Dendritic cell treated with granulocyte-macrophage colony-stimulating factor and Interleukin-4, amounts not matched to agents 40 ng/mL and 50 ng/mL, for 4 days (primary cell): ENCODE measurements around the gene PIGH.
A peak's percentile ranks its signal among the peaks of the same experiment; 100 is the strongest.

Source experiments
- H3K27ac Mint-ChIP-seq: one replicate; pipeline ENCODE4 v1.8.0; 2022; ENCODE audit warnings: mild to moderate bottlenecking, mixed read lengths
- H3K27me3 Mint-ChIP-seq: one replicate; pipeline ENCODE4 v1.8.0; 2022; ENCODE audit warnings: mild to moderate bottlenecking, mixed read lengths
- H3K36me3 Mint-ChIP-seq: one replicate; pipeline ENCODE4 v1.8.0; 2022; ENCODE audit warnings: low read depth, mixed read lengths
- H3K4me1 Mint-ChIP-seq: one replicate; pipeline ENCODE4 v1.8.0; 2022; ENCODE audit warnings: low read depth, mixed read lengths
- H3K4me3 Mint-ChIP-seq: one replicate; pipeline ENCODE4 v1.8.0; 2022; ENCODE audit warnings: mild to moderate bottlenecking, moderate library complexity, mixed read lengths
- H3K9me3 Mint-ChIP-seq: one replicate; pipeline ENCODE4 v1.8.0; 2022; ENCODE audit warnings: mixed read lengths
- intact Hi-C: fragments of 100-400 bp; cut with micrococcal nuclease; formaldehyde crosslinking; loops from one replicate; pipeline ENCODE4 v1.15.0; 2022

The PIGH gene

DNA sequence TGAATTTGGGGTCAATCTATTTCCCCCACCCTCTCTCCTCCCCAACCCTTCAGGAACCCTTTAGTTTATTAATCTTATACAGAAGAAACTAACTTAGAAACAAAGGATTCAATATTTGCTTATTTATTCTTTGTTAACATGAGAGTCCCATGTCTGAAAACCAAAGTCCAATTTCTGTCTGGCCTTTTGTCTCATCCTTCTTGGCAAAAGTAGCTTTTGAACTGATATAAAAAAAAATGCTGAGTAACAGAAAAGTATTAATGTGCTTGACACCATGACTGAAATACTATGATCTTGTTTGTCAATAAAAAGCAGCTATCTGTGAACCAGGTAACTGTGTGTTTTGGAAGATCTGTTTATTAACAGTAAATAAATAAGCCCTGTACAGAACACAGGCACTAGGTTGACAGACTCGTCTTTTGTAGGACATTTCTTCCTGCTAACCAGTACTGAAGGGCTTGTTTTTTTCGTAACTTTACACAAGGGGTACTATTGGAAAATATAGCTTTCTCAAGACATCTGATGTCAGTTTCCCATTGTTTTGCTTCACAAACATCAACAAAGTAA, 10.8 kb downstream of the PIGH start:
- intact Hi-C loops = no loop called here
- H3K27me3 Mint-ChIP-seq = no peaks in the 10 kb centered on the region
- H3K36me3 Mint-ChIP-seq = peaks cover 52% of the 10 kb centered on the region
- H3K4me3 Mint-ChIP-seq = no peak overlapping the region
- peaks cover 22% of the 10 kb centered on the region for H3K4me1 Mint-ChIP-seq
- no peak overlapping the region for H3K27ac Mint-ChIP-seq
- H3K9me3 Mint-ChIP-seq = no peaks in the 10 kb centered on the region

DNA sequence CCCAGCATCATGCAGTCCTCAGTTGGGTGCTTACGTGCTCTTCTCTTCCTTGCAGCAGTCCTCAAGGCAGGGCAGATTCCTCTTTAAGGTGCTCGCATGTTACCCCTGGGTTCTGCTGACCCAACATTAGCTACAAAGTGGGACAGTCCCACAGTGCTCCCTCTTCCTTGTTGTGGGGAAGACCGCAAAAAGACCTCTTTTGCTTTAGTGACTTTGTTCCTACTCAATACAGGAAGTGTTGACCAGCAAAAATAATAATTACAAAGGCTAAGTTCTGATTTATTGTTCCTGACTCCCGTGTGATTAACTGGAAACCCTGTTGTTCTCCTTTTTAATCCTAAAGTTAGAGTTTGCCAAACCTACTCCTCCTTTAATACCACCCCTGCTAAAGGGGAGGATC, 13.7 kb downstream of the PIGH start:
- H3K4me1 Mint-ChIP-seq = peaks cover 28% of the 10 kb centered on the region
- intact Hi-C loops = no loop called here
- no peaks in the 10 kb centered on the region for H3K9me3 Mint-ChIP-seq
- H3K27ac Mint-ChIP-seq = peak overlapping the region; percentile 81
- H3K4me3 Mint-ChIP-seq = no peak overlapping the region
- H3K27me3 Mint-ChIP-seq = no peaks in the 10 kb centered on the region
- peaks cover 23% of the 10 kb centered on the region for H3K36me3 Mint-ChIP-seq

DNA sequence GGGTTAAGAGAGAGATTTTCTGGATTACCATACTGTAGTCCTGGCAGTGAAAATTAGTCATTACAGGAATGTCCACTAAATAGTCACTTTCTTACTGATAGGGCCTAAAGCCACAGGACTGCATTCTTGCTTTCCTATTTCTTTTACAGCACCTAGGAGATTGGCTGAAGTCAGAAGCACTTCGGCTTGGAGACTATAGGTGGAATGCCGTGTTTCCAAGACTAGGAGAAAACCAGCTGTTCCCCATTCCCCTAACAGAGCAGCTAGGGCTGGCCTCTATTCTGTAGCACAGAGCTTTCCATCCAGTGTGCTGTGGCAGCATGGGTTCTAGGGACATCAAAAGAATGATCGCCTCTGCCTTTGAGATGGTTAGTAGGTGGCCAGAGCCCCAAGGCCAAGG, 15.1 kb downstream of the PIGH start:
- H3K9me3 Mint-ChIP-seq = no peaks in the 10 kb centered on the region
- peaks cover 14% of the 10 kb centered on the region for H3K36me3 Mint-ChIP-seq
- peaks cover 36% of the 10 kb centered on the region for H3K4me1 Mint-ChIP-seq

DNA sequence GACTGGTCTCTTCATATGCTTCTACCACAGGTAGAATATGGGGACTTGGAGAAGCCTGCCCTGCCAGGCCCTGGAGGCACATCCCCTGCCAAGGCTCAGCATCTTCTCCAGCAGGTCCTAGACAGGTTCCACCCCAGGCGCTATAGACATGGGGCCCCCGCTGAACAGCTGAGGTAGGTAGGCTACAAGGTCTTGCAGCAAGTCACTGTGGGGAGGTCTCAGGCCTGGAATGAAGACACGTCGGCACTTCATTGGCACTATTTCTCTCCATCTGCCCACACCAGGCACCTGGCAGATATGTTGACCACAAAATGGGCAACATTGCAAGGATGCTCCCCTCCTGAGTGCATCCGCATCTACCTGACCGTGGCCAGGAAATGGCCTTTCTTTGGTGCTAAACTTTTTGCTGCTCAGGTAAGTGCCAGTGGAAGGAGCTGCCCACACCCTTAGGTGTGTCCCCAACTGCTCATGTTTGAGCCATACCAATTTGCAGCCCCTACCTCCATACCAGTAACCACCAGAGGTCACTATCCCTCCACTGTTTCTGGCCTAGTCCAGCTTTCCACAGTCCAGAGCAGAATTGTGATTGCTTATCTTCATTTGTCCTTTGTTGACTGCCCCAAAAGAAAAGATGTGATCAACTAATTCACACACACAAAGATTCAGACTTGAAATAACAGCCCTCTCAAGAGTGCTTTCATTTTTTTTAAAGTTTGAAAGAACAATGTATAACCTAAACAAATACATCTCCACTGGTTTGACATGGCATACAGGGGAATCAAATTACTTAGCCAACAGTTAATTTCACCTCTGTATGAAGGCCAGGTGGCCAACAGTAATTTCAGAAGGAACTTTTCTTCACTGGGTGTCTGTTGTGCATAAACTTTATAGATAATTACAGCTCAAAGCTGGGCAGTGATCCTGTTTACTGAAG, 16.1 kb downstream of the PIGH start:
- Mint-ChIP-seq H3K27ac (no peak overlapping the region), H3K4me3 (no peak overlapping the region), H3K27me3 (peaks cover 4% of the 10 kb centered on the region), H3K36me3 (peaks cover 9% of the 10 kb centered on the region), H3K9me3 (no peaks in the 10 kb centered on the region), H3K4me1 (peaks cover 36% of the 10 kb centered on the region)
- intact Hi-C loops = loop anchor here (1.0 to 5.0 kb wide), 3 partner anchors 33 to 120 kb away; partner anchors contain the start of gene ARG2

More for the DNA sequence above, 15.1 kb downstream of the PIGH start:
- Mint-ChIP-seq H3K27ac (no peak overlapping the region), H3K4me3 (no peak overlapping the region), H3K27me3 (peaks cover 2% of the 10 kb centered on the region)
- intact Hi-C loops = loop anchor here (1.0 to 5.0 kb wide), 3 partner anchors 32 to 119 kb away; partner anchors contain the start of gene ARG2

DNA sequence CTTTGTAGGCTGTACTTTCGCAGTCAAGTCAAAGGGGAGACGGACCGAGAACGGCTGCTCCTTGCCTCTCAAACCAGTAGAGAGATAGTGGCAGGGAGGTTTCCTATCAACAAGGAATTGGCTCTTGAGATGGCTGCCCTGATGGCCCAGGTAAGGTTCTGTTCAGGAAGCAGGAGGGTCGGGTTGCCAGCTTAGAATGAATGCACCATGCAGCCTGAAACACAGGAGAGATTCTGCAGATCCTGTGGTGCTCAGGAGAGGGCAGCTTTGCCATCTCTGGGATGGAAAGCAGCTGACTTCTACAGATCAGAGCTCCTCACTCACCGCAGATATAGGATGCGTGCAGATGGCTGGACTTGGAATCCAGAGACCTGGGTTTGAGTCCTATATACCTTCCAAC, 18.0 kb downstream of the PIGH start:
- intact Hi-C loops = loop anchor here (5.0 kb wide), 1 partner anchor 35 kb away; the partner anchor contains the start of gene ARG2
- Mint-ChIP-seq H3K9me3 (no peaks in the 10 kb centered on the region), H3K4me1 (peaks cover 32% of the 10 kb centered on the region), H3K27ac (no peak overlapping the region), H3K36me3 (no peaks in the 10 kb centered on the region), H3K27me3 (peaks cover 17% of the 10 kb centered on the region), H3K4me3 (no peak overlapping the region)

DNA sequence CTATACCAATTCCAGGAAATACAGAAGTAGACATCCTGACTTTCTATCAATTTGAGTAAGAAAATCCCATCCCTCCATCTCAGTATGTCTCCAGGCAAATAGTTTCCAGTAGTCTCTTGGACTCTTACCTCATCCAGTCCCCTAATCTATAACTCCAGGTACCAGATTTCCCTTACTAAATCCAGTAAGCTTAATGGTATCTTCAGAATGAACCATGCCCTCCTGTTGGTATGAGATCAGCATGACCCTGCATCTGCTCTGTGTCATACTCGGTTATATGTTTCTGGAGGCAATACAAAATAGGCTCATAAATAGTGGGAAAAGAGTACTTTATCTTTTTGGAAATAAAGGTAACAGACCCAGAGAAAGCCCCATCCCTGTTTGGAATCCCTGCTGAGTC, 18.4 kb downstream of the PIGH start:
- Mint-ChIP-seq H3K4me3 (no peak overlapping the region), H3K4me1 (peaks cover 29% of the 10 kb centered on the region), H3K27ac (no peak overlapping the region), H3K27me3 (peaks cover 17% of the 10 kb centered on the region), H3K9me3 (no peaks in the 10 kb centered on the region), H3K36me3 (no peaks in the 10 kb centered on the region)
- intact Hi-C loops = loop anchor here (5.0 kb wide), 1 partner anchor 36 kb away; the partner anchor contains the start of gene ARG2

DNA sequence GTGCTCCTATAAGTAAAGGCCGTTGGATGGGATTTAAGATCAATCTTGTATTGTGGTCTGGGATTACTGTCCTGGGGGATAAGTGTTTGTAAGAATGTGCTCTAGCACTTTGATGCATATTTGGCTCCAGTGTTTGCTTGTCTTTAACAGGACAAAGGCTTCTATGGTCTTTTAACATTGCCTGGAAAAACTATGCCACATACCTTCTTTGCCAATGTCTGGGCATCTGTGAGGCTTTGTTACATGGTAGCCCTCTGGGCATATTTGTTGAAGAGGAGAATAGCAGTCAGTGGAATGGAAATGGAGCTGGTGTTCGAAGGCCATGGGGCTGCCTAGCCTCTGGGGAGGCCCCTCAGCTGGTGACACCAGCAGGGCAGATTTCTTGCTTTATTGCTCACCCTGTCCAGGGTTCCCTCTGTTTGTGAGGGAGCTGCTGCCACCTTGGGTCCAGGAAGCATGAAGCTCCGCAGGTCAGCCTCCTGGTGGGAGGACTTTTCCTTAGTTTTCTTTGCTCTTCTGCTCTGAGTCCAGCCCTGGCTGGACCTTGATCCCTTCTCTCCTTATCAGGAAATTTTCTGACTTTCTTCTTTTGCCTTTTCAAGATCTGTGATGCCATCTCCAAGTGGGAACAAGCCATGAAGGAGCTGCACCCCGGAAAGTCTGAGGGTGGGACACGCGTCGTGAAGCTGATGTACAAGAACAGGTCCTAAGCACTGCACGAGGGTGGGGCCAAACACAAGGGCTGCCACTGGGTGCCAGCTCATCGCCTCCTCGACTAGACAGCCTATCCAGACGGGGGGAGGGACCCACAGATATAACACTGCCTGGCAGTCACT, 19.5 kb downstream of the PIGH start:
- H3K4me1 Mint-ChIP-seq = peaks cover 29% of the 10 kb centered on the region
- peaks cover 17% of the 10 kb centered on the region for H3K27me3 Mint-ChIP-seq
- no peaks in the 10 kb centered on the region for H3K36me3 Mint-ChIP-seq
- no peak overlapping the region for H3K27ac Mint-ChIP-seq
- intact Hi-C loops = loop anchor here (5.0 kb wide), 1 partner anchor 37 kb away; the partner anchor contains the start of gene ARG2
- no peak overlapping the region for H3K4me3 Mint-ChIP-seq
- H3K9me3 Mint-ChIP-seq = no peaks in the 10 kb centered on the region

DNA sequence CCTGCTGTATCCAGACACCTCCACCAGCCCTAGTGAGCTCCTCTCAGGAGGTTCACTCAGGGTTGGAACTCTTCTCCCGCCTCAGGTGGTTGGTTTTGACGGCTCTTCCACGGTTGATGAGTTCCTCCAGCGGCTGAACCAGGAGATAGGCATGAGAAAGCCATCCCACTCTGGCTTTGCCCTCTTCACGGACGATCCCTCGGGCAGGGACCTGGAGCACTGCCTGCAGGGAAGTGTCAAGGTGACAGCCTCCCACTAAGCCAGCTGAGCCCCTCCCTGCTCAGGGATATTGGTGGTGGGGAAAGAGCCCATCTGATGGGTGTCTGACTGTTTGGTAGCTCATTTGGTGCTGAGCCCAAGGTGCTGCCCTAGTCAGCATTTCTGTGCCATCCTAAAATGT, 20.4 kb downstream of the PIGH start:
- no peaks in the 10 kb centered on the region for H3K9me3 Mint-ChIP-seq
- peaks cover 31% of the 10 kb centered on the region for H3K4me1 Mint-ChIP-seq
- H3K36me3 Mint-ChIP-seq = no peaks in the 10 kb centered on the region
- no peak overlapping the region for H3K4me3 Mint-ChIP-seq
- intact Hi-C loops = loop anchor here (5.0 kb wide), 1 partner anchor 38 kb away; the partner anchor contains the start of gene ARG2
- peaks cover 18% of the 10 kb centered on the region for H3K27me3 Mint-ChIP-seq
- H3K27ac Mint-ChIP-seq = no peak overlapping the region

DNA sequence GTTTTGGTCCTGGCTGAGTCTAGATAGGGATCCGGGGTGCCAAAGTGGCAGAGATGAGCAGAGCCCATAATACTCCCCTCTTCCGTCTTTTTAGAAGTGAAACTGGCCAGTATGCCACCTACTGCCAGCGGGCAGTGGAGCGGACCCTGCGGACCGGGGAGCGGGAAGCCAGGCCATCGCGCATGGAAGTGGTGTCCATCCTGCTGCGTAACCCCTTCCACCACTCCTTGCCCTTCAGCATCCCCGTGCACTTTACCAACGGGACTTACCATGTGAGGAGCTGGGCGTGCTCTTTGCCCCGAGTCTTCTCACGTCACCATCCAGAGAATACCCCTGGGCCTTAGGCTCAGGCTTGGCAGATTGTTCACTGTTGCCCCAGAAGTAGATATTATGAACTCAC, 21.0 kb downstream of the PIGH start:
- H3K4me1 Mint-ChIP-seq = peaks cover 31% of the 10 kb centered on the region
- no peaks in the 10 kb centered on the region for H3K9me3 Mint-ChIP-seq
- H3K27me3 Mint-ChIP-seq = peaks cover 18% of the 10 kb centered on the region
- intact Hi-C loops = no loop called here
- no peaks in the 10 kb centered on the region for H3K36me3 Mint-ChIP-seq
- no peak overlapping the region for H3K4me3 Mint-ChIP-seq
- no peak overlapping the region for H3K27ac Mint-ChIP-seq

DNA sequence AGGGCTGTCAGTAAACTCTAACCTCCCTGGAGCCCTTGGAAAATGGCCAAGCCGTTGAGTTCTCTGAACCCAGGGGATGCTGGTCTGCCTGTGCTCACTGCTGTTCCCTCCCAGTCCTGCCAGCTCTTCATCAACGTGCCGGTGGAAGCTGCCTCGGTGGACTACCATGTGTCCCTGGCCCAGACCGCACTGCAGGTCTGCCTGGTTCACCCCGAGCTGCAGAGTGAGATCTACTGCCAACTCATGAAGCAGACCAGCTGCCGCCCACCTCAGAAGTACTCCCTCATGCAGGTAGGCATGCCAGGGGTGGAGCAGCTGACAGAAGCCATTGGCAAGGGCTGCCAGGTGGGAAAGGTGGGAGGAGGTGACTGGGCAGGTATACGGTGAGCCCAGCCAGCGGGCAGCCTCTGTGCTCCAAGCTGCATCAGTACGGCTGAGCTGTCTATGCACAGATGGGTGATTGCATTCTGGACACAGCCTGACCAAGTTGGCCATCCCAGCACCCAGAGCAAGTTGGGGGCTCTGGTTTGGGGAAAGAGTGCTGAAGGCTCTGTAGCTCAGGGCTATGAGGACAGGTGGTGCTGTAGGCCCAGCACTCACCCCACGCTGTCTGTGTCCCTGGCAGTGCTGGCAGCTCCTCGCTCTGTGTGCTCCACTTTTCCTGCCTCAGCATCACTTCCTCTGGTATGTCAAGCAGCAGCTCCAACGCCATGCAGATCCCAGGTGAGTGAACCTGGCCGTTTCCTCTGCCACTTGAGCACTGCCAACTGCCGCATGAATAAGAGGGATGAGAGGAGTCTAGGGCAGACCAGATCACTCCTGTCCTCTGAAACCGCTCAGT, 21.9 kb downstream of the PIGH start:
- peaks cover 23% of the 10 kb centered on the region for H3K27me3 Mint-ChIP-seq
- intact Hi-C loops = no loop called here
- H3K9me3 Mint-ChIP-seq = no peaks in the 10 kb centered on the region
- no peaks in the 10 kb centered on the region for H3K36me3 Mint-ChIP-seq
- no peak overlapping the region for H3K27ac Mint-ChIP-seq
- peaks cover 31% of the 10 kb centered on the region for H3K4me1 Mint-ChIP-seq
- no peak overlapping the region for H3K4me3 Mint-ChIP-seq

DNA sequence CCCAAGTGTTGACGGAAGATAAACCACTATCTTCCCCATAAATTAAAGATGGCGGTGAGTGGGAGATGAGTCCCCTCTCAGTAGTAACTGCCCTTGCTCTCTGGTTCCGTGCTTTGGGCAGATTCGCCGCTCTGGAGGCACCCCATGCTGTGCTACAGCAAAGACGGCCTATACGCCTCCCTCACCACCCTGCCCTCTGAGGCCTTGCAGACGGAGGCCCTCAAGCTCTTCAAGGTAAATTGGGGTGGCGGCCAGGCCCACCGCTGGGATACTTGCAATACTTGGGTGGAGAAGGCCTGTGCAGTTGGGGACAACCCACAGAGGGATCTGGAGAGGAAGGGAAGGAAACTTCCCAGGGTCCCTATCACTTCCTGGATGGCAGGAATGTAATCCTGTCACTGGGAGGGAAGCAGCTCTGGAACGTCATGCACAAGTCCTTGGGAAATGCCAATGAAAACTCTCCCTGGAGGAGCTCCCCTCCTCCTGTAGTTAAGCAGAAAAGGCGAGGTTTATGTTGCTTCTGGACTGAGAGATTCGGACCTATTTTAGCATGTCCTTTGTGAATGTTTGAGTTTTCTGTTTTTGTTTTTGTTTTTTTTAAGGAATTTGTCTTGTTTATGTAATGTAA, 22.8 kb downstream of the PIGH start:
- Mint-ChIP-seq H3K36me3 (no peaks in the 10 kb centered on the region), H3K9me3 (no peaks in the 10 kb centered on the region), H3K4me1 (peaks cover 31% of the 10 kb centered on the region), H3K27ac (no peak overlapping the region), H3K27me3 (peaks cover 30% of the 10 kb centered on the region), H3K4me3 (no peak overlapping the region)
- intact Hi-C loops = no loop called here

DNA sequence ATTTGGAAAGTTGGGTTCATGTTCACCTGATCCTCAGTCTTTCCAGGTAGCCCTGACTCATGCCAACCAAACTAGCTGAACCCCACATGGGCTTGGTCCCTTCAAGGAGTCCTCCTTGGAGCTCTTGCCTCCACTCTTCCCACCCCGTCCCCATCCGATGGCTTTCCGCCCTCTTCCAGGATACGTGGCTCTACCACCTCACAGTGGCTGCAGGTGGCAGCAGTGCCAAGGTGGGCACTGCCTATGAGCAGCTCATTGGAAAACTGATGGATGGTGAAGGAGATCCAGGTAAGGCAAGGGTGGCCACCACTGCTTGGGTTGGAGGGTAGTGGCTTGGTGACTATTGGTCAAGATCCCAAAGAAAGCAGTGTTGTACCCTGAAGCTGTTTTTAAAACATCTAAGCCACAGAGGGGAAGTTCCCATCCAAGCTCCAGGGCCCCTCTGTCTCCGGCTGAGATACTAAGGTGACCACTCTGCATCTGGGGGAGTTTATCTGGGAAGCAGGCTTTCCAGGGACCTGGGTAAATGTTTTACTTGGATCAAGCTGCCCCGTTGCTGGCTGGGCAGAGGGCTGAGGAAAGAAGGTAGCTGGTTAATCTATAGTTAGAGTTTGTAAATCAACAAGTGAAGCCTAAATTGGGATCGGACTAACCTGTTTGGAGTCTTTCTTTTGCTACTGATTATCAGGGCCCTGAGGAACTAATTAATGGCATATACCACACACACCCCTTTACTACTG, 23.7 kb downstream of the PIGH start:
- Mint-ChIP-seq H3K4me1 (peaks cover 27% of the 10 kb centered on the region), H3K36me3 (no peaks in the 10 kb centered on the region), H3K4me3 (no peak overlapping the region), H3K27ac (no peak overlapping the region), H3K9me3 (no peaks in the 10 kb centered on the region), H3K27me3 (peaks cover 31% of the 10 kb centered on the region)
- intact Hi-C loops = no loop called here
